Ovary (tissue), 9 donors: ENCODE results near the gene C20orf173. TPM values are rescaled to one million over a fixed set of nuclear protein-coding genes. Genes with fewer than 3 reads are reported as not detected.

ENCODE experiments used
- DNase-seq, 5 donors: peaks; one replicate each; pipeline ENCODE4 v3.0.0-alpha.2; 2019 to 2020
- H3K27ac ChIP-seq, 2 donors: fragments of 200-600 bp; one replicate each; pipeline versions ENCODE4 v1.5.1 to v1.8.0; 2019 to 2022
- H3K27me3 ChIP-seq: fragments of 200-600 bp; one replicate; pipeline ENCODE4 v1.8.0; 2022
- H3K36me3 ChIP-seq: fragments of 200-600 bp; sonication (generic); one replicate; pipeline ENCODE4 v1.5.1; 2019
- H3K4me1 ChIP-seq: one replicate; pipeline ENCODE4 v1.8.1; 2013; ENCODE audit warnings: mild to moderate bottlenecking, moderate library complexity; ENCODE audit not compliant: insufficient read depth
- H3K4me3 ChIP-seq: fragments of 200-600 bp; sonication (generic); one replicate; pipeline ENCODE4 v1.5.1; 2017
- H3K9me3 ChIP-seq, 2 donors: fragments of 200-600 bp in 1 of 2; sonication (generic) in 1 of 2; one replicate each; pipeline versions ENCODE4 v1.5.1 to v1.8.1; 2013 to 2019; ENCODE audit warnings: mild to moderate bottlenecking in 1 of 2, moderate library complexity in 1 of 2
- EP300 ChIP-seq: sonication (generic); formaldehyde crosslinking; IDR thresholded peaks from one replicate; pipeline ENCODE4 v1.6.1; 2017; ENCODE audit warnings: antibody characterized with exemption
- POLR2A ChIP-seq: fragments of 450-650 bp; IDR thresholded peaks from one replicate; pipeline ENCODE4 v1.6.1; 2017; ENCODE audit warnings: antibody characterized with exemption, mild to moderate bottlenecking, moderate library complexity
- WGBS, 3 donors: extraction: QIAGEN DNeasy Blood & Tissue Kit in 1 of 3; methylation state at CpG; one replicate each; pipeline versions ENCODE4 v1.1.5 to v1.1.7; 2013 to 2017; 5-methylcytosine and 5-hydroxymethylcytosine counted together
- intact Hi-C, 4 donors: fragments of 100-400 bp; cut with DNase I; formaldehyde crosslinking; loops; one replicate each; pipeline versions ENCODE4 v1.11.0 to v1.15.1; 2022 to 2023
- polyA plus RNA-seq, 2 donors: library from polyadenylated mRNA; stranded (reverse); fragments of 200-250 nt in 1 of 2; fragments of 350-450 nt in 1 of 2; fragmentation: Illumina TruSeq in 1 of 2; extraction: RNeasy Lipid Tissue Mini Kit (QIAGEN cat#74804) in 1 of 2; gene quantifications; one replicate each; pipeline ENCODE4 v1.2.3, GENCODE V29; 2013 to 2014
- total RNA-seq, 7 donors: library from RNA; depleted of rRNA in 2 of 7; stranded (reverse); fragments of >200 nt in 2 of 7; fragmentation: NEBNext Ultra II Directional in 3 of 7; extraction: Animal tissue kit (Norgen Biotek cat#: 25700) in 3 of 7; gene quantifications; one replicate each; pipeline versions ENCODE4 v1.1.0 to v1.2.4, GENCODE V29; 2016 to 2023
- TF ChIP-seq, protein P1 (sequence below), 3 donors: fragments of 450-650 bp in 2 of 3; fragments of 200-600 bp in 1 of 3; IDR thresholded peaks; one replicate each; pipeline versions ENCODE4 v1.5.1 to v1.8.0; 2016 to 2022; ENCODE audit warnings: antibody characterized with exemption in 3 of 3, mild to moderate bottlenecking in 1 of 3
- donor health status: DM: no; HTN: no; CAD: no; lungs with moderate emphysema.
- donor health status: DM: no; HTN: no; CAD: no.
- donor health status: Bipolar disorder and iron deficiency.
- donor health status: DM: yes; HTN: yes; CAD: no.
- donor health status: DM: no; HTN: no; CAD: no.
- donor health status: DM: yes; HTN: yes; CAD: no.

Gene C20orf173
- total and polyA plus RNA-seq, 9 donors: not detected

DNA sequence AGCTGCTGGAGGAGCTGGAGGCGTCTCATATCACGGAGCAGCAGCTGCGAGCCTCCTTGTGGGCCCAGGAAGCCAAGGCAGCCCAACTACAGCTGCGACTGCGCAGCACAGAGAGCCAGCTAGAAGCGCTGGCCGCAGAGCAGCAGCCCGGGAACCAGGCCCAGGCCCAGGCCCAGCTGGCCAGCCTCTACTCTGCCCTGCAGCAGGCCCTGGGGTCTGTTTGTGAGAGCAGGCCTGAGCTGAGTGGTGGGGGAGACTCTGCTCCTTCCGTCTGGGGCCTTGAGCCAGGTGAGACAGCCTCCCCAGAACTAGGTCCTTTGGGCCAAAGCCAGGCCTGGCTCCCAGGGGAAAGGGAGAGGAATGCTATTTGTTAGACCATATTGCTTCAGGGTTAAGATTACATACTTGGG is 31.7 kb downstream of the C20orf173 start:
- Histone ChIP-seq H3K9me3 (no peaks in the 10 kb centered on the region), H3K4me3 (no peak overlapping the region), H3K27ac (peak overlapping the region in 1 of 2 donors; percentile 71), H3K4me1 (peaks cover 7% of the 10 kb centered on the region), H3K27me3 (no peaks in the 10 kb centered on the region), H3K36me3 (no peaks in the 10 kb centered on the region)
- TF ChIP-seq EP300: no peak
- TF ChIP-seq, protein P1, sequence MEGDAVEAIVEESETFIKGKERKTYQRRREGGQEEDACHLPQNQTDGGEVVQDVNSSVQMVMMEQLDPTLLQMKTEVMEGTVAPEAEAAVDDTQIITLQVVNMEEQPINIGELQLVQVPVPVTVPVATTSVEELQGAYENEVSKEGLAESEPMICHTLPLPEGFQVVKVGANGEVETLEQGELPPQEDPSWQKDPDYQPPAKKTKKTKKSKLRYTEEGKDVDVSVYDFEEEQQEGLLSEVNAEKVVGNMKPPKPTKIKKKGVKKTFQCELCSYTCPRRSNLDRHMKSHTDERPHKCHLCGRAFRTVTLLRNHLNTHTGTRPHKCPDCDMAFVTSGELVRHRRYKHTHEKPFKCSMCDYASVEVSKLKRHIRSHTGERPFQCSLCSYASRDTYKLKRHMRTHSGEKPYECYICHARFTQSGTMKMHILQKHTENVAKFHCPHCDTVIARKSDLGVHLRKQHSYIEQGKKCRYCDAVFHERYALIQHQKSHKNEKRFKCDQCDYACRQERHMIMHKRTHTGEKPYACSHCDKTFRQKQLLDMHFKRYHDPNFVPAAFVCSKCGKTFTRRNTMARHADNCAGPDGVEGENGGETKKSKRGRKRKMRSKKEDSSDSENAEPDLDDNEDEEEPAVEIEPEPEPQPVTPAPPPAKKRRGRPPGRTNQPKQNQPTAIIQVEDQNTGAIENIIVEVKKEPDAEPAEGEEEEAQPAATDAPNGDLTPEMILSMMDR (IDR thresholded peaks at IDR 0.05): peak in 2 of 3 donors; percentile 37 to 46
- peak; percentile 80 to 90 (median 82) for DNase-seq
- 12 to 26% (median 15%) methylated on average over 6 to 9 of the region's 9 CpGs for whole genome bisulfite sequencing, 3 donors
- intact Hi-C loops: no loop called here

DNA sequence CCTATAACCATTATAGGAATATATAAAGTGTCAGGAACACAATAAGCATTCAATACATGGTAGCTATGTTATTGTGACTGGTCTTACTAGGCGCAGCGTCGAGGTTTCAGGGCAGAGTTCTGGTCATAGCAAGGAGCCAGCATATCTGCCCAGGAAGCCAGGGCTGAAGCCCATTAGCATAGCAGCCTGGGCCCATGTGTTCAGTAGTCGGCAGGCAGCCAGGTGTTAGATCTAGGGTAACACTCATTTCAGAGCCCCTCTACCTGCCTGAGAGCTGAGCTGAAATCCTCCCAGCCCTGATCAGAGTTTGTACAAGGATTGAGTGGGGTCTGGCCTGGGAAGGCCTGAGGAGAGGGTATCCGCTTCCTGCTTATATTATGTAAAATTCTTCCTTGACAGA is 32.1 kb downstream of the C20orf173 start:
- DNase-seq: peak; percentile 46 to 63 (median 57)
- TF ChIP-seq EP300 (no peak), POLR2A (no peak)
- TF ChIP-seq, protein P1 (IDR thresholded peaks at IDR 0.05): no peak
- WGBS, 3 donors: 22 to 47% (median 27%) methylated on average over 5 of the region's 5 CpGs
- peak overlapping the region in 1 of 2 donors; percentile 71 for H3K27ac ChIP-seq
- H3K4me1 ChIP-seq: peaks cover 7% of the 10 kb centered on the region
- intact Hi-C loops: no loop called here
- H3K36me3 ChIP-seq: no peaks in the 10 kb centered on the region
- H3K4me3 ChIP-seq: no peak overlapping the region
- no peaks in the 10 kb centered on the region for H3K9me3 ChIP-seq
- H3K27me3 ChIP-seq: no peaks in the 10 kb centered on the region

DNA sequence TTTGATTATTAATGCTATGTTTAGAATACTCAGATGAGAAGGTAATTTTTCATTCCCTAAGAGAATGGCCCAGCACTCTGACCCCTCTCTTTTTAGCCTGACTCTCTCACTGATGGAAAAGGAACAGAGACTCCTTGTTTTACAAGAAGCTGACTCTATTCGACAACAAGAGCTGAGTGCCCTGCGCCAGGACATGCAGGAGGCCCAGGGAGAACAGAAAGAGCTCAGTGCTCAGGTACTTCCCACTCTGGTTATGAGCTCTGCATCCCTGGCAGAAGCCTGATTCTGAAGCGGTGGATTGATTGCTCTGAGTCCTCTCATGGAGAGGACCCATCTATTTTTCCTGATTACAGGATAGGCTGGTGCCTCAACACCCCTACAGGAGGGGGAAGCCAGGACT is 33.0 kb downstream of the C20orf173 start:
- no peak overlapping the region for H3K27ac ChIP-seq
- peaks cover 7% of the 10 kb centered on the region for H3K4me1 ChIP-seq
- H3K27me3 ChIP-seq: no peaks in the 10 kb centered on the region
- 87 to 92% (median 88%) methylated on average over 3 of the region's 3 CpGs for WGBS, 3 donors
- H3K9me3 ChIP-seq: no peaks in the 10 kb centered on the region
- H3K4me3 ChIP-seq: no peak overlapping the region
- H3K36me3 ChIP-seq: no peaks in the 10 kb centered on the region
- DNase-seq: no peak
- TF ChIP-seq, protein P1 (IDR thresholded peaks at IDR 0.05): no peak
- TF ChIP-seq POLR2A: no peak
- TF ChIP-seq EP300: no peak
- intact Hi-C loops: no loop called here

DNA sequence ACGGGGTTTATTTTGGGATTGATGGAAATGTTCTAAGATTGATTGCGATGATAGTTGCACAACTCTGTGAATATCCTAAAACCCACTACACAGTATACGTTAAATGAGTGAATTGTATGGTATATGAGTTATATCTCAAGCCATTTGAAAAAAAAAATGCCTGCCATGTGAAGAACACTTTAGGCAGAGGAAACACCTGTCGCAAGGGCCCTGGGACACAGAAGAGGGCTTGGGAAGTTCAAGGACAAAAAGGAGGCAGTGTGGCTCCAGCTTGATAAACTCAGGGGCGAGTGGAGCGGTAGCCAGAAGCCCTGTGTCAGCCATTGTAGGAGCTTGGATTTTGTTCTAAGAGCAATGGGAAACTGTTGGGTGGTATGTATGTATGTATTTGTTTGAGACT is 37.1 kb downstream of the C20orf173 start:
- Histone ChIP-seq H3K27me3 (no peaks in the 10 kb centered on the region), H3K9me3 (no peaks in the 10 kb centered on the region), H3K4me1 (peaks cover 6% of the 10 kb centered on the region), H3K36me3 (no peaks in the 10 kb centered on the region), H3K27ac (no peak overlapping the region), H3K4me3 (no peak overlapping the region)
- intact Hi-C loops: no loop called here
- WGBS, 3 donors: 93 to 94% (median 93%) methylated on average over 6 of the region's 6 CpGs
- DNase-seq: no peak
- TF ChIP-seq, protein P1 (IDR thresholded peaks at IDR 0.05): no peak
- no peak for TF ChIP-seq POLR2A
- no peak for TF ChIP-seq EP300

DNA sequence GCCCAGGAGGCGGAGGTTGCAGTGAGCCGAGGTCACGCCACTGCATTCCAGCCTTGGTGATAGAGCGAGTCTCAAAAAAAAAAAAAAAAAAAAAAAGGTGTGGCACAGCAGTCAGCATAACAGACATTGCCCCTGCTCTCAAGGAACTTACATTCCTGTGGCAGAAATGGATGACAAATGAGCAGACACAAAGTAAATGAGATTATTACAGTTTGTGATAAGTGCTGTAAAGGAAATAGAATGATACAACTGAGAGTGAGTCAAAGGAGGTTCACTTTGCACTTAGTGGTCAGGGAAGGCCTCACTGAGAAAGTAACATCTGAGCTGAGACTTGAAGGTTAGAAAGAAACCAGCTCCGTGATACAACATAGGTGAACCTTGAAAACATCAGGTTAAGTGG is 37.6 kb downstream of the C20orf173 start:
- Histone ChIP-seq H3K9me3 (no peaks in the 10 kb centered on the region), H3K4me1 (peaks cover 2% of the 10 kb centered on the region), H3K27me3 (no peaks in the 10 kb centered on the region), H3K36me3 (no peaks in the 10 kb centered on the region), H3K27ac (no peak overlapping the region), H3K4me3 (no peak overlapping the region)
- intact Hi-C loops: no loop called here
- DNase-seq: no peak
- TF ChIP-seq POLR2A (no peak), EP300 (no peak)
- TF ChIP-seq, protein P1 (IDR thresholded peaks at IDR 0.05): no peak
- WGBS, 3 donors: 90 to 95% (median 92%) methylated on average over 5 of the region's 5 CpGs
